ENCODE data around the gene MINDY3.

DNA sequence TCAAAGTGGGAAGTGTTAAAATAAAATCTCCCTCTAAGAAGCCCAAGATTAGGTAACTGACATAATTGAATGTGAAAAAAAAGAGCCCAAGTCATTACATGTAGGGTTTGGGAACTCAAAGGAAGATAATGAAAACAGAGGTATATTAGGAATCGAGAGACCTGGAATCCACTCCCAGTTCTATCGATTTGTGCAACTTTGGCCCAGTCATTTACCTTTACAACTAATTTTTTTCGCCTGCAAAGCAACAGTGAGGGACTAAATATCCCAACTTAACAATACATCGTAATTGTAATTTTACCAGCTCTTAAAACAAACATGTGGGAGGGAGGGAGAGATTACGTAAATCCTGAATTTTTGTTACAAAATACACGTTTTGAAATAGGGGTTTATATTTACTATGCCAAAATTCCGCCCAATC, 1.4 kb downstream of the MINDY3 start:
- no peak for TF ChIP-seq BHLHE40 (IDR thresholded peaks at IDR 0.05; ENCODE audit: borderline replicate concordance)
- no peak for TF ChIP-seq SP1 (IDR thresholded peaks at IDR 0.05)
- no peak for TF ChIP-seq ZNF384 (IDR thresholded peaks at IDR 0.05)
- no peak for TF ChIP-seq FOXA1 (IDR thresholded peaks at IDR 0.05)
- TF ChIP-seq FOXK2 (IDR thresholded peaks at IDR 0.05), result no peak
- TF ChIP-seq HDGF (IDR thresholded peaks at IDR 0.05; ENCODE audit: borderline replicate concordance), result no peak
- TF ChIP-seq LEF1 (IDR thresholded peaks at IDR 0.05; ENCODE audit: borderline replicate concordance), result no peak
- TF ChIP-seq, protein P1, sequence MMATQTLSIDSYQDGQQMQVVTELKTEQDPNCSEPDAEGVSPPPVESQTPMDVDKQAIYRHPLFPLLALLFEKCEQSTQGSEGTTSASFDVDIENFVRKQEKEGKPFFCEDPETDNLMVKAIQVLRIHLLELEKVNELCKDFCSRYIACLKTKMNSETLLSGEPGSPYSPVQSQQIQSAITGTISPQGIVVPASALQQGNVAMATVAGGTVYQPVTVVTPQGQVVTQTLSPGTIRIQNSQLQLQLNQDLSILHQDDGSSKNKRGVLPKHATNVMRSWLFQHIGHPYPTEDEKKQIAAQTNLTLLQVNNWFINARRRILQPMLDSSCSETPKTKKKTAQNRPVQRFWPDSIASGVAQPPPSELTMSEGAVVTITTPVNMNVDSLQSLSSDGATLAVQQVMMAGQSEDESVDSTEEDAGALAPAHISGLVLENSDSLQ (IDR thresholded peaks at IDR 0.05), result no peak
- TF ChIP-seq SUZ12 (IDR thresholded peaks at IDR 0.05), result no peak
- TF ChIP-seq TARDBP (IDR thresholded peaks at IDR 0.05), result no peak
